Measurements from ENCODE around the gene RNF181.

- no peak for TF ChIP-seq CTCF (IDR thresholded peaks at IDR 0.05)
- no peak for TF ChIP-seq EP300 (IDR thresholded peaks at IDR 0.05)
- no peak for TF ChIP-seq POLR2A (IDR thresholded peaks at IDR 0.05)
Measured at GRCh38 chr2:85548608-85548900, 47.0 kb upstream of the RNF181 start.
